ENCODE data around the gene STK35. TPM values are rescaled to one million over a fixed set of nuclear protein-coding genes. Genes with fewer than 3 reads are reported as not detected.

STK35 gene
- 15.0 and 22.1 TPM in 2 replicates for total RNA-seq (2014; rRNA removed; shearing (Covaris generic))

GRCh38 chr20:2101057-2101864, at the start of gene STK35:
Gene STK35 (plus strand): TSS chr20:2101827. CDS start chr20:2101882, 55 bp downstream.
- H3K9me3 ChIP-seq (replicated peaks) = peaks cover 3% of the 10 kb centered on the region; the same call in 1 of the 2 replicates
- H3K27me3 ChIP-seq (replicated peaks) = 0 out of 2 replicates have a peak, but pooled peaks cover 6% of the 10 kb centered on the region
- H3K4me1 ChIP-seq (replicated peaks) = peaks cover 19% of the 10 kb centered on the region
- DNase-seq (ENCODE audit: low read depth in 1 of 2, low spot score in 2 of 2) = peak in 1 of 2 experiments; percentile 79
- H3K27ac ChIP-seq = peak within 1 kb of the TSS; percentile 99
- peaks cover 31% of the 10 kb centered on the region for H3K36me3 ChIP-seq
- H3K4me3 ChIP-seq = peak within 1 kb of the TSS; percentile 91

DNA sequence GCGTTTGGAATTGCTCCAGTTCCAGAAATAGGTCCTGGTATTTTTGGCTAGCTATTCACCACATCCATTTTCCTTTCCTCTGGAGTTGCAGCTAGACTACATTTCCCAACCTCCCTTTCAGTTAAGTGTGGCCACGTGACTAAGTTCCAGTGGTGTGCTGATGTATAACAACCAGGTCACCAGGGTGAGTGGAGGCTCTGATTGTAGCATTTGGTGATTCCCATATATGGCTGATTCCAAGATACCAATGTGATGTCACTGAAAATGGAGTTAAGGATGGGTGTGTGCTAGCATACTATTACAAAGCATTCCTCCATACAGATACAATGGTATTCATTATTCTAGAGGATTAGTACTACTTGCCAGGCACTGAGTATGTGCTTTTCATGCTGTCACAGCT, 49.7 kb upstream of the STK35 start:
- DNase-seq (ENCODE audit: low read depth in 1 of 2, low spot score in 2 of 2) = no peak
- Histone ChIP-seq H3K4me3 (no peak overlapping the region), H3K9me3 (replicated peaks) (no peaks in the 10 kb centered on the region), H3K36me3 (no peaks in the 10 kb centered on the region), H3K4me1 (replicated peaks) (no peaks in the 10 kb centered on the region), H3K27me3 (replicated peaks) (peaks cover 15% of the 10 kb centered on the region), H3K27ac (no peak overlapping the region)

- DNase-seq (ENCODE audit: low read depth in 1 of 2, low spot score in 2 of 2) = no peak
- Histone ChIP-seq H3K9me3 (replicated peaks) (no peaks in the 10 kb centered on the region), H3K27me3 (replicated peaks) (peaks cover 8% of the 10 kb centered on the region), H3K4me1 (replicated peaks) (no peaks in the 10 kb centered on the region), H3K36me3 (no peaks in the 10 kb centered on the region), H3K4me3 (no peak overlapping the region), H3K27ac (no peak overlapping the region)
Measured at GRCh38 chr20:2052741-2053140, 48.9 kb upstream of the STK35 start.

DNA sequence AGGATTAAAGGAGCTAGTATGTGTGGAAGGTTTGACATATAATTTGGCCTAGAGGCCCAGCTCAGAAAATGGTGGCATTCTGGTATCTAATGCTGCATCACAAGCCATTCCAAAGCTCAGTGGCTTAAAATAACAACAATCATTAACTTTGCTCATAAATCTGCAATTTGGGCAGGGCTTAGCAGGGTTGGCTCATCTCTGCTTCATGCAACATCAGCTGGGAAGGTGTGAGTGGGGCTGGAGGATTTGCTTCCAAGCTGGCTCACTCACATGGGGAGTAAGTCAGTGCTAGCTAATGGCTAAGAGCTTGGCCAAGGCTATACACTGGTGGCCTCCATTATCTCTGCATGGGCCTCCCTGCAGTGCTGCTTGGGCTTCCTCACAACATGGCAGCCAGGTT, 48.0 kb upstream of the STK35 start:
- no peak overlapping the region for H3K27ac ChIP-seq
- no peak for DNase-seq (ENCODE audit: low read depth in 1 of 2, low spot score in 2 of 2)
- H3K9me3 ChIP-seq (replicated peaks) = no peaks in the 10 kb centered on the region
- H3K36me3 ChIP-seq = no peaks in the 10 kb centered on the region
- H3K27me3 ChIP-seq (replicated peaks) = peaks cover 4% of the 10 kb centered on the region; the same call in 1 of the 2 replicates
- no peak overlapping the region for H3K4me3 ChIP-seq
- H3K4me1 ChIP-seq (replicated peaks) = no peaks in the 10 kb centered on the region

DNA sequence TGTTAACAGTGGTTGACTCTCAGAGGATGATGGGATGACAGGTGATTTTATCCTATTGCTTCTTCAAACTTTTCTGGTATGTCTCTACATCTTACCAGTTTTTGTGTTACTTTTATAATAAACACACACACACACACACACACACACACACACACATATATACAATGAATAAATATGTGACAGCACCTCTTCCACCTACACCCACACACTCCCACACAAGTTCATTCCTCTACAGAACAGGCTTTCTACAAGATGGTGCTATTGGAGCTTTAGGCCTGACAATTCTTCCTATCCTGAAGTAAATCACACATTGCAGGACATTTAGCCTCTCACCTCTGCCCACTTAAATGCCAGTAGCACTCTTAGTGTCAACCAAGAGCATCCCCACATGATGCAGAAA, 46.7 kb upstream of the STK35 start:
- DNase-seq (ENCODE audit: low read depth in 1 of 2, low spot score in 2 of 2) = no peak
- Histone ChIP-seq H3K4me3 (no peak overlapping the region), H3K36me3 (no peaks in the 10 kb centered on the region)

GRCh38 chr20:2059411-2059810, 42.2 kb upstream of the STK35 start:
- Histone ChIP-seq H3K27ac (no peak overlapping the region), H3K4me3 (no peak overlapping the region), H3K9me3 (replicated peaks) (no peaks in the 10 kb centered on the region), H3K4me1 (replicated peaks) (no peaks in the 10 kb centered on the region), H3K27me3 (replicated peaks) (peaks cover 7% of the 10 kb centered on the region), H3K36me3 (no peaks in the 10 kb centered on the region)
- no peak for DNase-seq (ENCODE audit: low read depth in 1 of 2, low spot score in 2 of 2)

More for the DNA sequence above, 46.7 kb upstream of the STK35 start:
- Histone ChIP-seq H3K4me1 (replicated peaks) (no peaks in the 10 kb centered on the region), H3K27me3 (replicated peaks) (peaks cover 4% of the 10 kb centered on the region; the same call in 1 of the 2 replicates), H3K9me3 (replicated peaks) (no peaks in the 10 kb centered on the region), H3K27ac (no peak overlapping the region)

- no peaks in the 10 kb centered on the region for H3K4me1 ChIP-seq (replicated peaks)
- H3K4me3 ChIP-seq = no peak overlapping the region
- H3K9me3 ChIP-seq (replicated peaks) = no peaks in the 10 kb centered on the region
- no peak overlapping the region for H3K27ac ChIP-seq
- peaks cover 36% of the 10 kb centered on the region for H3K27me3 ChIP-seq (replicated peaks)
- no peaks in the 10 kb centered on the region for H3K36me3 ChIP-seq
- no peak for DNase-seq (ENCODE audit: low read depth in 1 of 2, low spot score in 2 of 2)
Measured at GRCh38 chr20:2065099-2065498, 36.5 kb upstream of the STK35 start.

DNA sequence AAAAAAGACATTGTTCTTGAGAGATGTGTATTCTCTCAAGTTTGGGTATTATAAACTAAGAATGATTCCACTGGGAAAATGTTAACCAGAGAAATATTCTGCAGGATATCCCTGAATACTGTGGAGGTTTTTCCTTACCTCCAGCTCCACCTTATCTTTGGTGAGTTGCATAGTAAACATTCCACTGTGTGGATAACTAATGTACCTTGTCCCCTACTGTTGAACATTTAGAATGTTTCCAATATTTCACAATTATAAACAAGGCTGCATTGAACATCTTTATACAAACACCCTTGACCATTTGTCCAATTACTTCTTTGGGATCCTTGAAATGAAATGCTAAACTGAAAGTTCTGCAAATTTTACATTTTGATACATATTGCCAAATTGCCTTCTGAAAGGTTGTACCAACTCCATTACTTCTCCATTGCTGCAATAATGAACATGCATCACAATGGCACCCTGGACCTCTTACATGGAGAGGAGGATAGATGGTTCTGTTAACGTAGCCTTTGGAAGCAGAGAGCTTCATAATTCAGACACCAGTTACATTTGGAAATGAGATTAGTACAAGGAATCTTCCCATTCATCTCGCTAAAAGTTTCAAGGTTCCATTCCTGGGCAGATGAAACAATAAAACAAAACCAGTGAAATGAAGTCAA, 35.0 kb upstream of the STK35 start:
- no peaks in the 10 kb centered on the region for H3K36me3 ChIP-seq
- H3K9me3 ChIP-seq (replicated peaks) = no peaks in the 10 kb centered on the region
- H3K27ac ChIP-seq = no peak overlapping the region
- H3K4me1 ChIP-seq (replicated peaks) = no peaks in the 10 kb centered on the region
- H3K4me3 ChIP-seq = no peak overlapping the region
- no peak for DNase-seq (ENCODE audit: low read depth in 1 of 2, low spot score in 2 of 2)
- H3K27me3 ChIP-seq (replicated peaks) = peaks cover 41% of the 10 kb centered on the region

- Histone ChIP-seq H3K9me3 (replicated peaks) (no peaks in the 10 kb centered on the region), H3K4me3 (no peak overlapping the region), H3K4me1 (replicated peaks) (no peaks in the 10 kb centered on the region), H3K27me3 (replicated peaks) (peaks cover 46% of the 10 kb centered on the region), H3K36me3 (no peaks in the 10 kb centered on the region), H3K27ac (no peak overlapping the region)
- DNase-seq (ENCODE audit: low read depth in 1 of 2, low spot score in 2 of 2) = no peak
Measured at GRCh38 chr20:2080532-2081224, 20.9 kb upstream of the STK35 start.

DNA sequence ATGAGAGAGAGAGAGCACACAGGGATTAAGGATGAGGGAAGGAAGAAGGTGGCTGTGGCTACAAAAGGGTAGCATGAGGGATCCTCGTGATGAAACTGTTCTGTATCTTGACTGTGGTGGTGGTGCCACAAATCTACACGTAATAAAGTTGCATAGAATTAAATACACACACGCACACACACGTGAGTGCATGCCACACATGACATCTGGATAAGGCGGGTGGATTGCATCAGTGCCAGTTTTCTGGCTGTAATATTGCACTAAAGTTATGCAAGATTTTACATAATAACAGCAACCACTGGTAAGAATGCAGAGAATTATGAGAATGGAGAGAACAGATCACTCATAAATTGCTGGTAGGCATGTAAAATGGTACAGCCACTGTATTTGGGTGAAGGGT, 16.9 kb upstream of the STK35 start:
- Histone ChIP-seq H3K27ac (no peak overlapping the region), H3K9me3 (replicated peaks) (no peaks in the 10 kb centered on the region), H3K4me1 (replicated peaks) (no peaks in the 10 kb centered on the region), H3K27me3 (replicated peaks) (peaks cover 63% of the 10 kb centered on the region), H3K4me3 (no peak overlapping the region), H3K36me3 (no peaks in the 10 kb centered on the region)
- no peak for DNase-seq (ENCODE audit: low read depth in 1 of 2, low spot score in 2 of 2)

- no peaks in the 10 kb centered on the region for H3K9me3 ChIP-seq (replicated peaks)
- no peak overlapping the region for H3K27ac ChIP-seq
- peaks cover 73% of the 10 kb centered on the region for H3K27me3 ChIP-seq (replicated peaks)
- H3K36me3 ChIP-seq = no peaks in the 10 kb centered on the region
- H3K4me1 ChIP-seq (replicated peaks) = no peaks in the 10 kb centered on the region
- DNase-seq (ENCODE audit: low read depth in 1 of 2, low spot score in 2 of 2) = no peak
- H3K4me3 ChIP-seq = no peak overlapping the region
Measured at GRCh38 chr20:2086177-2086979, 15.2 kb upstream of the STK35 start.

- no peak for DNase-seq (ENCODE audit: low read depth in 1 of 2, low spot score in 2 of 2)
- Histone ChIP-seq H3K9me3 (replicated peaks) (no peaks in the 10 kb centered on the region), H3K27ac (no peak overlapping the region)
Measured at GRCh38 chr20:2086980-2087377, 14.6 kb upstream of the STK35 start.

DNA sequence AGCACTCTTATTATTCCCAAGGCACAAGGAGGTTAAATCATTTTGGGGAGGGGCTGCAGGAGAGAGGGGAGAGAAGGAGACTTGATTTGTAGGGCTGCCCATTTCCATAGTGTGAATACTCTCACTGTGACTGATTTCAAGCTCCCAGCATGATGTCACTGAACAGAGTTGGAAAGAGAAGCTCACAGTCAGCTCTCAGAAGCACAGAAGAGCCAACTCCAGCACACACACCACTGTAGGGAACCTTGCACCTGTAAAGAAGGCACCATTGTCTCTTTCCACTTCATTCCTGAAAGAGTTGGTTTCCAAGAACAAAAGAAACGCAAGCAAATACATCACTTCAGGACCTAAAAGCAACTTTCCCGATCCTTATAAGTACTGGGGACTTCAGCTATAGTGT, 12.7 kb upstream of the STK35 start:
- Histone ChIP-seq H3K4me3 (no peak overlapping the region), H3K27ac (no peak overlapping the region), H3K9me3 (replicated peaks) (no peaks in the 10 kb centered on the region), H3K27me3 (replicated peaks) (peaks cover 68% of the 10 kb centered on the region), H3K4me1 (replicated peaks) (no peaks in the 10 kb centered on the region), H3K36me3 (no peaks in the 10 kb centered on the region)
- DNase-seq (ENCODE audit: low read depth in 1 of 2, low spot score in 2 of 2) = no peak

More at GRCh38 chr20:2086980-2087377, 14.6 kb upstream of the STK35 start:
- Histone ChIP-seq H3K4me3 (no peak overlapping the region), H3K36me3 (no peaks in the 10 kb centered on the region), H3K27me3 (replicated peaks) (peaks cover 69% of the 10 kb centered on the region), H3K4me1 (replicated peaks) (no peaks in the 10 kb centered on the region)
